Measurements from ENCODE around the gene MAP1S.

Gene MAP1S

DNA sequence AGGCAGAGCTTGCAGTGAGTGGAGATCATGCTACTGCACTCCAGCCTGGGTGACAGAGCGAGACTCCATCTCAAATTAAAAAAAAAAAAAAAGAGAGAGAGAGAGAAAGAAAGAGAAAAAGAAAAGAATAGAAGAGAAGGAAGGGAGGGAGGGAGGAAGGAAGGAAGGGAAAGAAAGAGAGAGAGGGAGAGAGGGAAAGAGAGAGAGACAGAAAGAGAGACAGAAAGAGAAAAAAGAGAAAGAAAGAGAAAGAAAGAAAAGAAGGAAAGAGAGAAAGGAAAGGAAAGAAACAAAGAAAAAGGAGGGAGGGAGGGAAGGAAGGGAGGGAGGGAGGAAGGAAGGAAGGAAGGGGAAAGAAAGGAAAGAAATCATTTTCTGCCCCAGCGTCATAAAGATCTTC, 24.1 kb upstream of the MAP1S start:
- DNase-seq: no peak

- no peak for DNase-seq
These were observed 15.3 kb upstream of the MAP1S start for GRCh38 chr19:17703824-17704463.

GRCh38 chr19:17706750-17707181, 12.5 kb upstream of the MAP1S start:
- peak; percentile 90 for DNase-seq

GRCh38 chr19:17711851-17712250, 7.4 kb upstream of the MAP1S start:
- DNase-seq: no peak

- no peak for DNase-seq
These were observed 2.9 kb upstream of the MAP1S start for GRCh38 chr19:17716309-17716929.

DNA sequence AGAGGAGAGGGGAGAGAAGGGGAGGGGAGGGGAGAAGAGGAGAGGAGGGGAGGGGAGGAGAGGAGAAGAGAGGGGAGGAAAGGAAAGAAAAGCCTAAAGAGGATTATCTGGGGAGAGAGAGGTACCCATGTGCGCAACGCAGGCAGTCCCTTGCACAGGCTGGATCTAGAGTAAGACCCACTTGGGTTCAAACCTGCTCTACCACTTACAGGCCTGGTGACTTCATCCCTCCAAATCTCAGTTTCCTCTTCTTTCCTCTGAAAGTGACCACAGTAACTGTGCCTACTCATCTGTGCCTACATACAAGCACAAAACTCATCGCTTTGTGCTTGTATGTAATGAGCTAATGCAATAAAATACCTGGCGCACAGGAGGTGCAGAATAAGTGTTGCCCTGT, 732 bp upstream of the MAP1S start:
- DNase-seq: no peak

DNA sequence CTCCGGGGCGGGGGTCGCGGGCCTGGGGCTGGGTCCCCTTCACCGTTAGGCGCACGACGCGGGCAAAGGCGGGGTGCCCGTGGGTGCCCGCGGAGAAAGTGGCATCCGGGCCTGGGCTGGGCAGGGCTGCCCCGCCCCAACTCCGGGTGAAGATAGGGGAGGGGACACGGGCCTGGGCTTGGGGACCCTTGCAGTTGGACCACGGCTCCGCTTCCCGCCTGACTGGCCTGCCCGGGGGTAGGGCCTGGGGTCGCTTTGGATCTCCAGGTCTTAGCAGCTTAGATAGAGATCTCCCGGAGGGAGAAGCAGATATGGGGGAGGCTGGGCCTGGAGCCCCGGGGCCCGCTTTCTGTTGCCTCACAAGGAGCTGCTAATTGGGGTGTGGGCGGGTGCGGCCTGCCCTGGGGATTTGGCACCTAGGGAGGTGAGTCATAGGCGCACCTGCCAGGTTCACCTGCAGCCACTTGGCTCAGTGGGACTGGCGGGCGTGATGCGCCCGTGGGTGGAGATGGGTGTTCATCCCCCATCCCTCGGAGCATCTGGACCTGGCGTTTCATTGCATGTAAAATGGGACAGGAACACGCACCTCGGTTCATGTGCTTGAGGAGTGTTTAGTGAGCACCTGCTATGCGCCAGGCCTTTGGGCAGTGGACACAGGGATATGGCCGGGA, 585 bp downstream of the MAP1S start:
- peak; percentile 67 for DNase-seq

GRCh38 chr19:17720440-17720839, 1.2 kb downstream of the MAP1S start:
- no peak for DNase-seq

DNA sequence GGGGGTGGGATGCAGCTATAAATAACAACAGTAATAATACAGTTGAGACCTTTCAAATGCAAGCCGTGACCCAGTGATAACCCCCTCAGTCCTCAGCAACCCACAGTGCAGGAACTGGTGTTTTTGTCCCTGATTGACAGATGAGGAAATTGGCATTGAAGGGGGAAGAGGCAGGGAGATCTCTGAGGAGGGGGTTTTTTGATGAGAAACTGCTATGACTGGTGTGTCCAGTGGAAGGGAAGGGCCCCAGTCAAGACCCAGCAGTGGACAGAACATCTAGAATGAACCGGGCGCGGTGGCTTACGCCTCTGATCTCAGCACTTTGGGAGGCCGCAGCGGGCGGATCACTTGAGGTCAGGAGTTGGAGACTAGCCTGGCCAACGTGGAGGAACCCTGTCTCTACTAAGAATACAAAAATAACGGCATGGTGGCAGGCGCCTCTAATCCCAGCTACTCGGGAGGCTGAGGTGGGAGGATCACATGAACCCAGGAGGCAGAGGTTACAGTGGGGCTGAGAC, 1.9 kb downstream of the MAP1S start:
- no peak for DNase-seq

- no peak for DNase-seq
These were observed 2.5 kb downstream of the MAP1S start for GRCh38 chr19:17721821-17722220.

- DNase-seq: no peak
These were observed 3.5 kb downstream of the MAP1S start for GRCh38 chr19:17722655-17723240.

DNA sequence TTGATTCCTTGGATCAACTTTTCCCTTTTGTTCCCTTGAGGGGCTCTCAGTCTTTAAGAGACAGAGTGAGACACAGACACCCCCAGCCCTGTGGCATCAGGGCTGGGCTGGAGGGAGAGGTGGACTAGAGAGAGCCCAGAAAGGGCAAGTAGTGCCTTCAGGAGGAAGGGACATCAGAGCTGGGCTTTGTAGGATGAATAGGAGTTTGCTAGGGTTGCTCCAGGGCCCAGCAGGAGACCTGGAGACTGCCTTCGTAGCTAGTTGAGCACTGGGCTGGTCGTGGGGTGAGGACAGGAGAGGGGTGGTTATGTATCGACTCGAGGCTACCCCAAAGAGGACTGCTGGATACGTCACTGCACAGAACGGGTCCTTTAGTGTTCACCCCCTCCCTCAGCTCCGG, 5.4 kb downstream of the MAP1S start:
- DNase-seq: no peak

- no peak for DNase-seq
These were observed 6.3 kb downstream of the MAP1S start for GRCh38 chr19:17725422-17726078.

- no peak for DNase-seq
These were observed 7.0 kb downstream of the MAP1S start for GRCh38 chr19:17726136-17726741.

- no peak for DNase-seq
These were observed 7.9 kb downstream of the MAP1S start for GRCh38 chr19:17726964-17727773.

DNA sequence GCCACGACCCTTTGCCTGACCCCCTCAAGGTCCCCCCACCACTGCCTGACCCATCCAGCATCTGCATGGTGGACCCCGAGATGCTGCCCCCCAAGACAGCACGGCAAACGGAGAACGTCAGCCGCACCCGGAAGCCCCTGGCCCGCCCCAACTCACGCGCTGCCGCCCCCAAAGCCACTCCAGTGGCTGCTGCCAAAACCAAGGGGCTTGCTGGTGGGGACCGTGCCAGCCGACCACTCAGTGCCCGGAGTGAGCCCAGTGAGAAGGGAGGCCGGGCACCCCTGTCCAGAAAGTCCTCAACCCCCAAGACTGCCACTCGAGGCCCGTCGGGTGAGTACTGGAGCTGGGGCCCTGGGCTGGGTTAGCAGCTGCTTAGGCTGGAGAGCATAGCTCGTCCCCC, 8.6 kb downstream of the MAP1S start:
- no peak for DNase-seq

GRCh38 chr19:17733127-17733526, 13.8 kb downstream of the MAP1S start:
- no peak for DNase-seq

DNA sequence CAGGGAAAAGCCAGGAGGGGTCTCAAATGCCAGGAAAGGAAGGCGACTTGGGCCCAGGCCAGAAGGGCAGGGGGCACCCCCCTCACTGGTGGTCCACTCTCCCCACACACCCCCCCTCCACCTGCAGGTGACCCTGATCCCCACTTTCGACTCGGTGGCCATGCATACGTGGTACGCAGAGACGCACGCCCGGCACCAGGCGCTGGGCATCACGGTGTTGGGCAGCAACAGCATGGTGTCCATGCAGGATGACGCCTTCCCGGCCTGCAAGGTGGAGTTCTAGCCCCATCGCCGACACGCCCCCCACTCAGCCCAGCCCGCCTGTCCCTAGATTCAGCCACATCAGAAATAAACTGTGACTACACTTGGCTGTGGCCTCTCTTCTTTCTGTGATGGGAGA, 14.9 kb downstream of the MAP1S start:
- no peak for DNase-seq

GRCh38 chr19:17735410-17735809, 16.1 kb downstream of the MAP1S start:
- DNase-seq: no peak

DNA sequence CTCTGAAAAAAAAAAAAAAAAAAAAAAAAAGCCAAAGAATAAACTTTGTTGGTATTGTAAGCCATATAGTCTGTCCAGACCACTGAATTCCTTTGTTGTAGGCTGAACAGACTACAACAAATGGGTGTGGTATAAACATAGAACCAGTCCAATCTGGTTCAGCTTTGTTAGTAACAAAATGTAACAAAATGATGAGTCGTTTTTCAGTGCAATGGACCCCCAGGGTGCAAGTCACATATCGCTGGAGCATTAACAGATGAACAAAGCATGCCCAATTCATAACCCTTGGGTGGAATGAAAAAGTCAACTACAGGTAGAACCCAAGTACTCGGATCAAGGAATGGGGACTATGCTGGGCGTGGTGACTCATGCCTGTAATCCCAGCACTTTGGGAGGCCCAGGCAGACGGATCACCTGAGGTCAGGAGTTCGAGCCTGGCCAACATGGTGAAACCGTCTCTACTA, 18.4 kb downstream of the MAP1S start:
- no peak for DNase-seq

DNA sequence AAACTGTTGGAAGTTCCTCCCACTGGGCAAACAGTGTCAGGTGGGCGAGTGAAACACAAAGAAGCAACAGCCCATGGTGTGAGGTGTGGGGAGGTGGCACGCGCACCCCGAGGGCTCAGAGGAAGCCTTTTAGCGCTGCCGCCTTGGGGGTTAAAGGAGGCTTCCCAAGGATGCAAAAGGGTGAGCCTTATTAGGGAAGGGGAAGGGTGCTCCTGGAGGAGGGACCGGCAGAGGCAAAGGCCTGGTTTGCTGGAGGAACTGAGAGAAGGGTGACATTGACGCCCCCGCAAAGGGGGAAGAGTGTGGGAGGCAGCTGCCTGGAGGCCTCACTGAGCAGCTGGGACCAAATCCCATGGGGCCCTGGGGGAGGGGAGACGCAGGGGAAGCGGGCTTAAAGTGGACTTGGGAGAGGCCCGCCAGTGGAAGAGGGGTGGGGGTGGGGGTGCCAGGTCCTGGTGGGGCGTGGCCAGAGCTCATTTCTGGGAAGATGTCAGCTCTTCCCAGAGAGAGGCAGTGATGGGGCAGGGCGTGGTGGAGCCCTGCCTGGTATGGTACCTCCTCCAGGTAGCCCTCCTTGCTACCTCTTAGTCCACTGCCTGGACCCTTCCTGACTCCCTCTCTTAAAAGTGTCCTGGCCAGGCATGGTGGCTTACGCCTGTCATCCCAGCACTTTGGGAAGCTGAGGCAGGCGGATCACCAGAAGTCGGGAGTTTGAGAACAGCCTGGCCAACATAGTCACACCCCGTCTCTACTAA, 20.0 kb downstream of the MAP1S start:
- DNase-seq: no peak

All from NCI-H146 (cell line).